GM12865 (cell line): Measurements from ENCODE around the gene MBNL1.

Experiments
- DNase-seq: peaks from one replicate; pipeline ENCODE4 v3.0.0; 2010; ENCODE audit warnings: low read depth
- H3K4me3 ChIP-seq: 2 replicates; pipeline ENCODE4 v1.5.1; 2011; ENCODE audit warnings: mild to moderate bottlenecking, low read depth, low read length, control low read depth
- TF ChIP-seq, protein P1 (sequence below): IDR thresholded peaks from 2 replicates; pipeline ENCODE4 v1.5.1; 2011; ENCODE audit warnings: low read length, control low read depth, low read depth, inconsistent platforms; ENCODE audit not compliant: insufficient read depth; ENCODE audit errors: missing control alignments

MBNL1 gene

GRCh38 chr3:152416808-152417580 is 148.3 kb downstream of the MBNL1 start:
- H3K4me3 ChIP-seq: no peak overlapping the region
- TF ChIP-seq, protein P1, sequence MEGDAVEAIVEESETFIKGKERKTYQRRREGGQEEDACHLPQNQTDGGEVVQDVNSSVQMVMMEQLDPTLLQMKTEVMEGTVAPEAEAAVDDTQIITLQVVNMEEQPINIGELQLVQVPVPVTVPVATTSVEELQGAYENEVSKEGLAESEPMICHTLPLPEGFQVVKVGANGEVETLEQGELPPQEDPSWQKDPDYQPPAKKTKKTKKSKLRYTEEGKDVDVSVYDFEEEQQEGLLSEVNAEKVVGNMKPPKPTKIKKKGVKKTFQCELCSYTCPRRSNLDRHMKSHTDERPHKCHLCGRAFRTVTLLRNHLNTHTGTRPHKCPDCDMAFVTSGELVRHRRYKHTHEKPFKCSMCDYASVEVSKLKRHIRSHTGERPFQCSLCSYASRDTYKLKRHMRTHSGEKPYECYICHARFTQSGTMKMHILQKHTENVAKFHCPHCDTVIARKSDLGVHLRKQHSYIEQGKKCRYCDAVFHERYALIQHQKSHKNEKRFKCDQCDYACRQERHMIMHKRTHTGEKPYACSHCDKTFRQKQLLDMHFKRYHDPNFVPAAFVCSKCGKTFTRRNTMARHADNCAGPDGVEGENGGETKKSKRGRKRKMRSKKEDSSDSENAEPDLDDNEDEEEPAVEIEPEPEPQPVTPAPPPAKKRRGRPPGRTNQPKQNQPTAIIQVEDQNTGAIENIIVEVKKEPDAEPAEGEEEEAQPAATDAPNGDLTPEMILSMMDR: no peak
- no peak for DNase-seq

GRCh38 chr3:152419748-152420147 is 151.0 kb downstream of the MBNL1 start:
- no peak overlapping the region for H3K4me3 ChIP-seq
- DNase-seq: no peak
- TF ChIP-seq, protein P1: no peak

DNA sequence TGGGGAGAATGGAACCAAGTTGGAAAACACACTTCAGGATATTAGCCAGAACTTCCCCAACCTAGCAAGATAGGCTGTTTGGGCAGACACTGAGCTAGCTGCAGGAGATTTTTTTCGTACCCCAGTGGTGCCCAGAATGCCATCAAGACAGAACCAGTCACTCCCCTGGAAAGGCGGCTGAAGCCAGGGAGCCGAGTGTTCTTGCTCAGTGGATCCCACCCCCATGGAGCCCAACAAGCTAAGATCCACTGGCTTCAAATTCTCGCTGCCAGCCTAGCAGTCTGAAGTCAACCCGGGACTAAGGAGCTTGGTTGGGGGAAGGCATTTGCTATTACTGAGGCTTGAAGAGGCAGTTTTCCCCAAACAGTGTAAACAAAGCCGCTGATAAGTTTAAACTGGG is 152.4 kb downstream of the MBNL1 start:
- H3K4me3 ChIP-seq: no peak overlapping the region
- TF ChIP-seq, protein P1: no peak
- DNase-seq: no peak

DNA sequence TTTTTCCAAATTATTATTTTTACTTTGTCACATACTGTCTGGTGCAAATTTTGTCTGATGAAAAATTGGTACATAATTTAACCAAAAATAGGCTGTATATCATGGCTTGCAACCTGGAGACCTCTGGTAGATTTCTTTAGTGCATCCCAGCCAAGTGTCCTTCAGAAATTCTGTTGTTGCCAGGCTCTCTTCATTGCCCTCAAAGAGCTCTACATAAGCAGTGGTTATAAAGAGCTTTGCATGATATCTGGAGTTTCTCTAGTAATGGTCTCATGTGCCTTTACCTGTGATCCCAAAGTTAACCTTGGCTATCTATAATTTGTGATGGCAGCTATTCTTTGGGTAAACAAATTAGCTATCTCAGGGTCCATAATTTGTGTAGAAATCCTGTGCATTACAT is 157.7 kb downstream of the MBNL1 start:
- no peak overlapping the region for H3K4me3 ChIP-seq
- TF ChIP-seq, protein P1: no peak
- no peak for DNase-seq

- no peak for DNase-seq
- TF ChIP-seq, protein P1: no peak
These were observed 159.8 kb downstream of the MBNL1 start for GRCh38 chr3:152428577-152428976.

DNA sequence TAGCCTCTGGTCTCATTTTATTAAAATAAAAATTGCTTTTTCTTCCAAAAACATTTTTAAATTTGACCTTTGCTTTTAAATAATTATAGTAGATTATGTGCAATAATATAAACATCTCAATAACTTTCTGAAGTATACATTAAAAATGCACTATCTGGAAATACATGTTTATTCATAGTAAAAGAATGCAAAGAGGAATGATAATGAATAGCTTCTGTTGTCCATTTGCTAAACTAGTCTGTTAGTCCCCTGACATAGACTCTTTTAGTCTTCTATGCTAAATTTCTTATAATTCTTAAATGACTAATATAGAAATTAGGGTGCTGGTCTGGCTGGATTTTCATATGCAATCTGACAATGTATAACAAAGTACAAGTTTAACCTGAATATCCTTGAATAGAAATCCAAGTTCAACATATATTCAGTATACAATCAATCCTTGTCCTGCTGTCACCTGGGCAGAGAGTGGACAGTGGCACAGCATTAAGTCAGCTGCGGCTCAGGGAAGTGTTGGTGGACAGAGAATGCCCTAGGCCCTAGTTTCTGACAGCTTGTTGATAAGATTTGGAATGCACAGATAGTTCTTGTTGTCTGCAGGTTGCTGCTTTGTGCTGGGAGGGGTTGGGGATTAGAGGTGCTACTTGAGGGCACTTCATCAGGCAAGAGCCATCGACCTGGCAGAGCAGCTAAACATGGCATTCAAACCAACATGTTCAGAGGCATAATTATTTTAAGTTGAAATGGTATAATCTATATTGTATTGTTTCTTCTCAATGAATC is 161.7 kb downstream of the MBNL1 start:
- TF ChIP-seq, protein P1: no peak
- no peak for DNase-seq
- H3K4me3 ChIP-seq: no peak overlapping the region

More at GRCh38 chr3:152428577-152428976, 159.8 kb downstream of the MBNL1 start:
- H3K4me3 ChIP-seq: no peak overlapping the region
